SK-N-SH (cell line): ENCODE data around the gene LRRC2. TPM values are rescaled to one million over a fixed set of nuclear protein-coding genes. Genes with fewer than 3 reads are reported as not detected.

Experiments
- CTCF ChIA-PET: fragments of 300-600, 350-600 bp; formaldehyde crosslinking; extraction: SDS; loops from one replicate; lab custom pipeline; 2021; lab: Yijun Ruan, JAX
- POLR2A ChIA-PET: fragments of 350-600 bp; sonication (Branson Sonifier 250); formaldehyde crosslinking; extraction: SDS; loops from one replicate; lab custom pipeline; 2020; ENCODE audit warnings: antibody characterized with exemption, inconsistent platforms; lab: Yijun Ruan, JAX
- DNase-seq: peaks from one replicate; pipeline ENCODE4 v3.0.0; 2012
- H2AFZ ChIP-seq: fragments of 200-600 bp; sonication (generic); 2 replicates; pipeline ENCODE4 v1.8.1; 2016; ENCODE audit warnings: antibody characterized with exemption, mild to moderate bottlenecking, low read depth
- H3F3A ChIP-seq: fragments of 200-600 bp; sonication (generic); replicated peaks from 2 replicates; pipeline ENCODE3; 2016; ENCODE audit warnings: antibody characterized with exemption, mild to moderate bottlenecking; ENCODE audit not compliant: insufficient read depth
- H3K27ac ChIP-seq, 2 experiments: fragments of 200-500 bp in 1 of 2; fragments of 200-600 bp in 1 of 2; sonication (Bioruptor generic) in 1 of 2; sonication (generic), shearing (Covaris generic) in 1 of 2; 2 replicates each; pipeline versions ENCODE4 v1.5.1 to v1.6.1; 2014 to 2016; ENCODE audit warnings: low read depth in 2 of 2, inconsistent platforms in 1 of 2, low read length in 1 of 2, mild to moderate bottlenecking in 1 of 2, mixed read lengths in 1 of 2
- H3K27me3 ChIP-seq: fragments of 200-600 bp; sonication (generic), shearing (Covaris generic); 2 replicates; pipeline ENCODE4 v1.6.1; 2016; ENCODE audit warnings: mixed run types; ENCODE audit not compliant: insufficient read depth
- H3K36me3 ChIP-seq, 2 experiments: fragments of 200-500 bp in 1 of 2; fragments of 200-600 bp in 1 of 2; sonication (Bioruptor generic) in 1 of 2; sonication (generic) in 1 of 2; replicated peaks in 1 of 2; 2 replicates each; pipeline versions ENCODE3 to v1.5.1; 2014 to 2016; ENCODE audit warnings: low read length in 1 of 2, mild to moderate bottlenecking in 1 of 2; ENCODE audit not compliant: insufficient read depth in 2 of 2, control insufficient read depth in 1 of 2
- H3K4me1 ChIP-seq, 2 experiments: fragments of 200-500 bp in 1 of 2; fragments of 200-600 bp in 1 of 2; sonication (Bioruptor generic) in 1 of 2; sonication (generic), shearing (Covaris generic) in 1 of 2; 2 replicates each; pipeline versions ENCODE4 v1.5.1 to v1.6.1; 2014 to 2016; ENCODE audit warnings: low read depth in 1 of 2, low read length in 1 of 2, mixed run types in 1 of 2; ENCODE audit not compliant: insufficient read depth in 2 of 2, control insufficient read depth in 1 of 2
- H3K4me2 ChIP-seq: fragments of 200-600 bp; sonication (generic), shearing (Covaris generic); 2 replicates; pipeline ENCODE4 v1.6.1; 2017; ENCODE audit warnings: mixed run types
- H3K4me3 ChIP-seq, 2 experiments: fragments of 200-500 bp in 1 of 2; fragments of 200-600 bp in 1 of 2; sonication (Bioruptor generic) in 1 of 2; sonication (generic), shearing (Covaris generic) in 1 of 2; 2 replicates each; pipeline versions ENCODE4 v1.5.1 to v1.8.1; 2014 to 2016; ENCODE audit warnings: low read depth in 2 of 2, inconsistent platforms in 1 of 2, low read length in 1 of 2, mild to moderate bottlenecking in 1 of 2, mixed read lengths in 1 of 2, moderate library complexity in 1 of 2
- H3K79me2 ChIP-seq: fragments of 200-600 bp; sonication (generic); 2 replicates; pipeline ENCODE4 v1.8.1; 2017; ENCODE audit warnings: mild to moderate bottlenecking; ENCODE audit not compliant: insufficient read depth
- H3K9ac ChIP-seq: fragments of 200-600 bp; sonication (generic); 2 replicates; pipeline ENCODE4 v1.6.1; 2017; ENCODE audit warnings: mixed run types
- H3K9me2 ChIP-seq: fragments of 200-600 bp; sonication (generic); 2 replicates; pipeline ENCODE4 v1.6.1; 2017; ENCODE audit warnings: mixed run types
- H3K9me3 ChIP-seq: fragments of 200-600 bp; sonication (generic); 2 replicates; pipeline ENCODE4 v1.6.1; 2017; ENCODE audit warnings: mixed run types, mild to moderate bottlenecking, moderate library complexity
- H4K20me1 ChIP-seq: fragments of 200-600 bp; sonication (generic); 2 replicates; pipeline ENCODE4 v1.6.1; 2017; ENCODE audit warnings: mild to moderate bottlenecking, mixed run types; ENCODE audit not compliant: insufficient read depth
- CHD2 ChIP-seq: fragments of 150-350 bp; IDR thresholded peaks from 2 replicates; pipeline ENCODE4 v1.6.1; 2018; ENCODE audit warnings: low read length; ENCODE audit not compliant: partially characterized antibody
- ELF1 ChIP-seq: IDR thresholded peaks from 2 replicates; pipeline ENCODE4 v1.4.0; 2012
- EP300 ChIP-seq, 2 experiments: IDR thresholded peaks; 2 replicates each; pipeline versions ENCODE4 v1.4.0 to v1.6.1; 2012; ENCODE audit warnings: borderline replicate concordance in 1 of 2, low read depth in 1 of 2, low read length in 1 of 2
- FOSL2 ChIP-seq: IDR thresholded peaks from 2 replicates; pipeline ENCODE4 v1.4.0; 2012; ENCODE audit warnings: low read depth, mild to moderate bottlenecking, moderate library complexity, borderline replicate concordance
- FOXJ3 ChIP-seq: sonication (generic); formaldehyde crosslinking; IDR thresholded peaks from 2 replicates; pipeline ENCODE4 v1.5.1; 2020; ENCODE audit warnings: mild to moderate bottlenecking, missing genetic modification reagents
- GABPA ChIP-seq: IDR thresholded peaks from 2 replicates; pipeline ENCODE4 v1.4.0; 2012; ENCODE audit warnings: low read depth, mild to moderate bottlenecking
- JUND ChIP-seq: IDR thresholded peaks from 2 replicates; pipeline ENCODE4 v1.4.0; 2012
- MEF2A ChIP-seq: IDR thresholded peaks from 2 replicates; pipeline ENCODE4 v1.4.0; 2012; ENCODE audit warnings: low read depth, borderline replicate concordance
- NFIC ChIP-seq: IDR thresholded peaks from 2 replicates; pipeline ENCODE4 v1.4.0; 2012; ENCODE audit warnings: borderline replicate concordance
- NRF1 ChIP-seq: IDR thresholded peaks from 2 replicates; pipeline ENCODE4 v1.6.1; 2012; ENCODE audit warnings: low read depth, mild to moderate bottlenecking, low read length
- POLR2AphosphoS5 ChIP-seq: IDR thresholded peaks from 2 replicates; pipeline ENCODE4 v1.6.1; 2012; ENCODE audit warnings: low read depth, low read length
- RFX5 ChIP-seq: IDR thresholded peaks from 2 replicates; pipeline ENCODE4 v1.6.1; 2012; ENCODE audit warnings: mild to moderate bottlenecking, improper control_type of control experiment, low read length
- RXRA ChIP-seq: IDR thresholded peaks from 2 replicates; pipeline ENCODE4 v1.4.0; 2012; ENCODE audit warnings: low read depth, mild to moderate bottlenecking, borderline replicate concordance
- SIN3A ChIP-seq: IDR thresholded peaks from 2 replicates; pipeline ENCODE4 v1.6.1; 2012; ENCODE audit warnings: low read depth, mild to moderate bottlenecking, low read length, moderate library complexity, borderline replicate concordance
- SMC3 ChIP-seq: IDR thresholded peaks from 2 replicates; pipeline ENCODE4 v1.6.1; 2012; ENCODE audit warnings: low read depth, low read length, improper control_type of control experiment
- WGBS: methylation state at CpG from one replicate; pipeline ENCODE4 v1.1.6; 2017; ENCODE audit warnings: low lambda C conversion rate; 5-methylcytosine and 5-hydroxymethylcytosine counted together
- polyA plus RNA-seq, 3 experiments: library from polyadenylated mRNA; depleted of rRNA; stranded (reverse); fragments of >200 nt; gene quantifications; 2 replicates each; pipeline ENCODE4 v1.2.3, GENCODE V29; 2012
- TF ChIP-seq, protein P1 (sequence below): IDR thresholded peaks from 2 replicates; pipeline ENCODE4 v1.6.1; 2012; ENCODE audit warnings: mild to moderate bottlenecking, low read depth, low read length, moderate library complexity
- TF ChIP-seq, protein P2 (sequence below): fragments of 150-350 bp; IDR thresholded peaks from 2 replicates; pipeline ENCODE4 v1.6.1; 2016; ENCODE audit warnings: mild to moderate bottlenecking, low read depth, low read length
- TF ChIP-seq, protein P3 (sequence below): IDR thresholded peaks from 2 replicates; pipeline ENCODE4 v1.4.0; 2012; ENCODE audit warnings: low read depth
- TF ChIP-seq, protein P4 (sequence below): IDR thresholded peaks from 2 replicates; pipeline ENCODE4 v1.4.0; 2012; ENCODE audit warnings: low read depth, borderline replicate concordance
- TF ChIP-seq, protein P5 (sequence below): IDR thresholded peaks from 2 replicates; pipeline ENCODE4 v1.4.0; 2012; ENCODE audit warnings: low read depth, borderline replicate concordance

LRRC2 gene
- polyA plus RNA-seq, 1 of the 3 experiments (the other 2 are of a cell fraction), result 0.13 TPM

DNA sequence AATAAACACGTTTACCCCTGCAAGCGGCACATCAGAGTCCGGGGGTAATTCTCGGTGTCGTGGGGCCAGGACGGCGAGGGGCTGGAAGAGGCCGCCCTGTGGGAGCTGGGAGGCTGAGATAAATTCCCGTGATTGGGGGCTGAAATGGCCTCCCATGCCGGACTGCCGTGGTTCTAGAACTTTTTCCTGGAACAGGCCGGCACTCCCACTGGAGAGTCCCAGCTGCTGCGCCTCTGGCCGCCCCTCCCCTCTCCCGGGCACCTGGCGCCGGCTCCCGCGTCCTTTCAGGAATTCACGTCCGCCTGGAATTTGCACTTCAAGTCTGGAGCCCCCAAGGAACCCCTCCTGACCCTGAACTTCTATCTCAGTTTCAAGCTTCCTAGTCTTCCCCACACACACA is 10.8 kb upstream of the LRRC2 start:
- no peak for DNase-seq
- no peaks in the 10 kb centered on the region for H3K9me2 ChIP-seq
- 89% methylated on average over 14 of the region's 21 CpGs for WGBS
- no peaks in the 10 kb centered on the region for H3K79me2 ChIP-seq
- no peaks in the 10 kb centered on the region; a peak in 1 of 4 replicates for H3K4me1 ChIP-seq
- POLR2A ChIA-PET, result no interaction called here
- H3K27me3 ChIP-seq, result no peaks in the 10 kb centered on the region; the same call in 1 of the 2 replicates
- H3K36me3 ChIP-seq, result no peaks in the 10 kb centered on the region
- H3K9ac ChIP-seq, result no peak overlapping the region
- H3K27ac ChIP-seq, result no peak overlapping the region
- no peak overlapping the region for H3K4me2 ChIP-seq
- H3F3A ChIP-seq, result no peaks in the 10 kb centered on the region
- H3K9me3 ChIP-seq, result no peaks in the 10 kb centered on the region
- CTCF ChIA-PET, result no interaction called here
- H4K20me1 ChIP-seq, result no peaks in the 10 kb centered on the region
- TF ChIP-seq GABPA (no peak), SIN3A (no peak), CHD2 (no peak), RXRA (no peak), FOXJ3 (CRISPR knock-in tag) (no peak), NRF1 (no peak), RFX5 (no peak), NFIC (no peak), POLR2AphosphoS5 (no peak), JUND (no peak), MEF2A (no peak), ELF1 (no peak), SMC3 (no peak), EP300 (IDR thresholded peaks at IDR 0.05; ENCODE audit: borderline replicate concordance in 1 of 2, low read depth in 1 of 2, low read length in 1 of 2) (no peak), FOSL2 (no peak)
- TF ChIP-seq, protein P1, sequence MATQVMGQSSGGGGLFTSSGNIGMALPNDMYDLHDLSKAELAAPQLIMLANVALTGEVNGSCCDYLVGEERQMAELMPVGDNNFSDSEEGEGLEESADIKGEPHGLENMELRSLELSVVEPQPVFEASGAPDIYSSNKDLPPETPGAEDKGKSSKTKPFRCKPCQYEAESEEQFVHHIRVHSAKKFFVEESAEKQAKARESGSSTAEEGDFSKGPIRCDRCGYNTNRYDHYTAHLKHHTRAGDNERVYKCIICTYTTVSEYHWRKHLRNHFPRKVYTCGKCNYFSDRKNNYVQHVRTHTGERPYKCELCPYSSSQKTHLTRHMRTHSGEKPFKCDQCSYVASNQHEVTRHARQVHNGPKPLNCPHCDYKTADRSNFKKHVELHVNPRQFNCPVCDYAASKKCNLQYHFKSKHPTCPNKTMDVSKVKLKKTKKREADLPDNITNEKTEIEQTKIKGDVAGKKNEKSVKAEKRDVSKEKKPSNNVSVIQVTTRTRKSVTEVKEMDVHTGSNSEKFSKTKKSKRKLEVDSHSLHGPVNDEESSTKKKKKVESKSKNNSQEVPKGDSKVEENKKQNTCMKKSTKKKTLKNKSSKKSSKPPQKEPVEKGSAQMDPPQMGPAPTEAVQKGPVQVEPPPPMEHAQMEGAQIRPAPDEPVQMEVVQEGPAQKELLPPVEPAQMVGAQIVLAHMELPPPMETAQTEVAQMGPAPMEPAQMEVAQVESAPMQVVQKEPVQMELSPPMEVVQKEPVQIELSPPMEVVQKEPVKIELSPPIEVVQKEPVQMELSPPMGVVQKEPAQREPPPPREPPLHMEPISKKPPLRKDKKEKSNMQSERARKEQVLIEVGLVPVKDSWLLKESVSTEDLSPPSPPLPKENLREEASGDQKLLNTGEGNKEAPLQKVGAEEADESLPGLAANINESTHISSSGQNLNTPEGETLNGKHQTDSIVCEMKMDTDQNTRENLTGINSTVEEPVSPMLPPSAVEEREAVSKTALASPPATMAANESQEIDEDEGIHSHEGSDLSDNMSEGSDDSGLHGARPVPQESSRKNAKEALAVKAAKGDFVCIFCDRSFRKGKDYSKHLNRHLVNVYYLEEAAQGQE, result no peak
- TF ChIP-seq, protein P2, sequence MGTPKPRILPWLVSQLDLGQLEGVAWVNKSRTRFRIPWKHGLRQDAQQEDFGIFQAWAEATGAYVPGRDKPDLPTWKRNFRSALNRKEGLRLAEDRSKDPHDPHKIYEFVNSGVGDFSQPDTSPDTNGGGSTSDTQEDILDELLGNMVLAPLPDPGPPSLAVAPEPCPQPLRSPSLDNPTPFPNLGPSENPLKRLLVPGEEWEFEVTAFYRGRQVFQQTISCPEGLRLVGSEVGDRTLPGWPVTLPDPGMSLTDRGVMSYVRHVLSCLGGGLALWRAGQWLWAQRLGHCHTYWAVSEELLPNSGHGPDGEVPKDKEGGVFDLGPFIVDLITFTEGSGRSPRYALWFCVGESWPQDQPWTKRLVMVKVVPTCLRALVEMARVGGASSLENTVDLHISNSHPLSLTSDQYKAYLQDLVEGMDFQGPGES, result no peak
- TF ChIP-seq, protein P3, sequence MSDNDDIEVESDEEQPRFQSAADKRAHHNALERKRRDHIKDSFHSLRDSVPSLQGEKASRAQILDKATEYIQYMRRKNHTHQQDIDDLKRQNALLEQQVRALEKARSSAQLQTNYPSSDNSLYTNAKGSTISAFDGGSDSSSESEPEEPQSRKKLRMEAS, result no peak
- TF ChIP-seq, protein P4, sequence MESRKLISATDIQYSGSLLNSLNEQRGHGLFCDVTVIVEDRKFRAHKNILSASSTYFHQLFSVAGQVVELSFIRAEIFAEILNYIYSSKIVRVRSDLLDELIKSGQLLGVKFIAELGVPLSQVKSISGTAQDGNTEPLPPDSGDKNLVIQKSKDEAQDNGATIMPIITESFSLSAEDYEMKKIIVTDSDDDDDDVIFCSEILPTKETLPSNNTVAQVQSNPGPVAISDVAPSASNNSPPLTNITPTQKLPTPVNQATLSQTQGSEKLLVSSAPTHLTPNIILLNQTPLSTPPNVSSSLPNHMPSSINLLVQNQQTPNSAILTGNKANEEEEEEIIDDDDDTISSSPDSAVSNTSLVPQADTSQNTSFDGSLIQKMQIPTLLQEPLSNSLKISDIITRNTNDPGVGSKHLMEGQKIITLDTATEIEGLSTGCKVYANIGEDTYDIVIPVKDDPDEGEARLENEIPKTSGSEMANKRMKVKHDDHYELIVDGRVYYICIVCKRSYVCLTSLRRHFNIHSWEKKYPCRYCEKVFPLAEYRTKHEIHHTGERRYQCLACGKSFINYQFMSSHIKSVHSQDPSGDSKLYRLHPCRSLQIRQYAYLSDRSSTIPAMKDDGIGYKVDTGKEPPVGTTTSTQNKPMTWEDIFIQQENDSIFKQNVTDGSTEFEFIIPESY, result no peak
- TF ChIP-seq, protein P5, sequence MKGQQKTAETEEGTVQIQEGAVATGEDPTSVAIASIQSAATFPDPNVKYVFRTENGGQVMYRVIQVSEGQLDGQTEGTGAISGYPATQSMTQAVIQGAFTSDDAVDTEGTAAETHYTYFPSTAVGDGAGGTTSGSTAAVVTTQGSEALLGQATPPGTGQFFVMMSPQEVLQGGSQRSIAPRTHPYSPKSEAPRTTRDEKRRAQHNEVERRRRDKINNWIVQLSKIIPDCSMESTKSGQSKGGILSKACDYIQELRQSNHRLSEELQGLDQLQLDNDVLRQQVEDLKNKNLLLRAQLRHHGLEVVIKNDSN, result no peak
- TF ChIP-seq, all 33 proteins: peak for 0
- Histone ChIP-seq H2AFZ (no peak overlapping the region), H3K4me3 (no peak overlapping the region)
